HEK293 (cell line): ENCODE results near the gene PPFIA4.

Source experiments
- REST ChIP-seq: fragments of 450-650 bp; formaldehyde crosslinking; IDR thresholded peaks from 2 replicates; pipeline ENCODE4 v1.5.1; 2016; ENCODE audit warnings: missing biosample characterization, missing genetic modification characterization
- ZFP69B ChIP-seq: fragments of 450-650 bp; formaldehyde crosslinking; IDR thresholded peaks from 2 replicates; pipeline ENCODE4 v1.5.1; 2016; ENCODE audit warnings: missing biosample characterization, missing genetic modification characterization
- ZNF404 ChIP-seq: fragments of 450-650 bp; formaldehyde crosslinking; IDR thresholded peaks from 2 replicates; pipeline ENCODE4 v1.5.1; 2017; ENCODE audit warnings: missing biosample characterization, missing genetic modification characterization
- ZNF623 ChIP-seq: fragments of 450-650 bp; formaldehyde crosslinking; IDR thresholded peaks from 2 replicates; pipeline ENCODE4 v1.5.1; 2016; ENCODE audit warnings: missing biosample characterization, missing genetic modification characterization
- ZNF785 ChIP-seq: fragments of 450-650 bp; formaldehyde crosslinking; IDR thresholded peaks from 2 replicates; pipeline ENCODE4 v1.5.1; 2016; ENCODE audit warnings: missing biosample characterization, missing genetic modification characterization
- TF ChIP-seq, protein P1 (sequence below): fragments of 450-650 bp; formaldehyde crosslinking; IDR thresholded peaks from 2 replicates; pipeline ENCODE4 v1.5.1; 2016; ENCODE audit warnings: missing biosample characterization, missing genetic modification characterization

GRCh38 chr1:203091199-203091477 lies 64.8 kb downstream of the PPFIA4 start:
- TF ChIP-seq ZNF785 (tag by site-specific recombination) (no peak), REST (tag by site-specific recombination) (no peak), ZNF623 (tag by site-specific recombination) (no peak), ZFP69B (no peak), ZNF404 (tag by site-specific recombination) (no peak)
- TF ChIP-seq, protein P1, sequence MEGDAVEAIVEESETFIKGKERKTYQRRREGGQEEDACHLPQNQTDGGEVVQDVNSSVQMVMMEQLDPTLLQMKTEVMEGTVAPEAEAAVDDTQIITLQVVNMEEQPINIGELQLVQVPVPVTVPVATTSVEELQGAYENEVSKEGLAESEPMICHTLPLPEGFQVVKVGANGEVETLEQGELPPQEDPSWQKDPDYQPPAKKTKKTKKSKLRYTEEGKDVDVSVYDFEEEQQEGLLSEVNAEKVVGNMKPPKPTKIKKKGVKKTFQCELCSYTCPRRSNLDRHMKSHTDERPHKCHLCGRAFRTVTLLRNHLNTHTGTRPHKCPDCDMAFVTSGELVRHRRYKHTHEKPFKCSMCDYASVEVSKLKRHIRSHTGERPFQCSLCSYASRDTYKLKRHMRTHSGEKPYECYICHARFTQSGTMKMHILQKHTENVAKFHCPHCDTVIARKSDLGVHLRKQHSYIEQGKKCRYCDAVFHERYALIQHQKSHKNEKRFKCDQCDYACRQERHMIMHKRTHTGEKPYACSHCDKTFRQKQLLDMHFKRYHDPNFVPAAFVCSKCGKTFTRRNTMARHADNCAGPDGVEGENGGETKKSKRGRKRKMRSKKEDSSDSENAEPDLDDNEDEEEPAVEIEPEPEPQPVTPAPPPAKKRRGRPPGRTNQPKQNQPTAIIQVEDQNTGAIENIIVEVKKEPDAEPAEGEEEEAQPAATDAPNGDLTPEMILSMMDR (tag by site-specific recombination), result no peak
